ENCODE results near the gene FOXR1.

DNA sequence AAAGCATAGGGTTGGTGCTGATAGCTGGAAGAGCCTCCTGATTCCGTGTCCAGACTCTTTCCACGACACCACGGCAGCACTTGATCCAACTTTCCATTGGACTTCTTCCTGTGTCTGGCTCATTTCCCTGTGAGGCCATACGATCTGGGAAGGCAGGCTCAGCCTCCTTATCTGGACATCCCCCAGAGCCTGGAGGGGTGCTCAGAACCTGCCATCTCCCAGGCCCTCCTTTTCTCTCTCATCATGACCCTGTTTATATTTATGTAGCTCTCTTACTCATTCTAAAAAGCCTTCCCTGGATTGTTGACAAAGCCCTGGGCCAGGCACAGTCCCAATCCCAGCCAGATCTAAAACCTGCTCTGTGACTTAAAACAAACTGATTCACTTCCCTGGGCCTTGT lies 38.1 kb upstream of the FOXR1 start:
- TF ChIP-seq, protein P1, sequence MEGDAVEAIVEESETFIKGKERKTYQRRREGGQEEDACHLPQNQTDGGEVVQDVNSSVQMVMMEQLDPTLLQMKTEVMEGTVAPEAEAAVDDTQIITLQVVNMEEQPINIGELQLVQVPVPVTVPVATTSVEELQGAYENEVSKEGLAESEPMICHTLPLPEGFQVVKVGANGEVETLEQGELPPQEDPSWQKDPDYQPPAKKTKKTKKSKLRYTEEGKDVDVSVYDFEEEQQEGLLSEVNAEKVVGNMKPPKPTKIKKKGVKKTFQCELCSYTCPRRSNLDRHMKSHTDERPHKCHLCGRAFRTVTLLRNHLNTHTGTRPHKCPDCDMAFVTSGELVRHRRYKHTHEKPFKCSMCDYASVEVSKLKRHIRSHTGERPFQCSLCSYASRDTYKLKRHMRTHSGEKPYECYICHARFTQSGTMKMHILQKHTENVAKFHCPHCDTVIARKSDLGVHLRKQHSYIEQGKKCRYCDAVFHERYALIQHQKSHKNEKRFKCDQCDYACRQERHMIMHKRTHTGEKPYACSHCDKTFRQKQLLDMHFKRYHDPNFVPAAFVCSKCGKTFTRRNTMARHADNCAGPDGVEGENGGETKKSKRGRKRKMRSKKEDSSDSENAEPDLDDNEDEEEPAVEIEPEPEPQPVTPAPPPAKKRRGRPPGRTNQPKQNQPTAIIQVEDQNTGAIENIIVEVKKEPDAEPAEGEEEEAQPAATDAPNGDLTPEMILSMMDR (IDR thresholded peaks at IDR 0.05) = no peak
- TF ChIP-seq TCF7 (CRISPR knock-in tag; IDR thresholded peaks at IDR 0.05; ENCODE audit: low read depth) (no peak), NR2C2 (CRISPR knock-in tag; IDR thresholded peaks at IDR 0.05) (no peak), FOXP4 (CRISPR knock-in tag; IDR thresholded peaks at IDR 0.05) (no peak), SMAD4 (CRISPR knock-in tag; IDR thresholded peaks at IDR 0.05) (no peak), FOXJ3 (CRISPR knock-in tag; IDR thresholded peaks at IDR 0.05; ENCODE audit: borderline replicate concordance) (no peak)
- TF ChIP-seq, protein P2, sequence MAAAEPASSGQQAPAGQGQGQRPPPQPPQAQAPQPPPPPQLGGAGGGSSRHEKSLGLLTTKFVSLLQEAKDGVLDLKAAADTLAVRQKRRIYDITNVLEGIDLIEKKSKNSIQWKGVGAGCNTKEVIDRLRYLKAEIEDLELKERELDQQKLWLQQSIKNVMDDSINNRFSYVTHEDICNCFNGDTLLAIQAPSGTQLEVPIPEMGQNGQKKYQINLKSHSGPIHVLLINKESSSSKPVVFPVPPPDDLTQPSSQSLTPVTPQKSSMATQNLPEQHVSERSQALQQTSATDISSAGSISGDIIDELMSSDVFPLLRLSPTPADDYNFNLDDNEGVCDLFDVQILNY (CRISPR knock-in tag; IDR thresholded peaks at IDR 0.05) = no peak

Data from WTC11 (cell line).